NCI-H2227 (cell line): ENCODE data around the gene DTHD1.

Experiments
- DNase-seq: peaks from one replicate; lab custom pipeline; 2025; ENCODE audit not compliant: unreplicated experiment; lab: John Stamatoyannopoulos, UW

DTHD1 gene

DNA sequence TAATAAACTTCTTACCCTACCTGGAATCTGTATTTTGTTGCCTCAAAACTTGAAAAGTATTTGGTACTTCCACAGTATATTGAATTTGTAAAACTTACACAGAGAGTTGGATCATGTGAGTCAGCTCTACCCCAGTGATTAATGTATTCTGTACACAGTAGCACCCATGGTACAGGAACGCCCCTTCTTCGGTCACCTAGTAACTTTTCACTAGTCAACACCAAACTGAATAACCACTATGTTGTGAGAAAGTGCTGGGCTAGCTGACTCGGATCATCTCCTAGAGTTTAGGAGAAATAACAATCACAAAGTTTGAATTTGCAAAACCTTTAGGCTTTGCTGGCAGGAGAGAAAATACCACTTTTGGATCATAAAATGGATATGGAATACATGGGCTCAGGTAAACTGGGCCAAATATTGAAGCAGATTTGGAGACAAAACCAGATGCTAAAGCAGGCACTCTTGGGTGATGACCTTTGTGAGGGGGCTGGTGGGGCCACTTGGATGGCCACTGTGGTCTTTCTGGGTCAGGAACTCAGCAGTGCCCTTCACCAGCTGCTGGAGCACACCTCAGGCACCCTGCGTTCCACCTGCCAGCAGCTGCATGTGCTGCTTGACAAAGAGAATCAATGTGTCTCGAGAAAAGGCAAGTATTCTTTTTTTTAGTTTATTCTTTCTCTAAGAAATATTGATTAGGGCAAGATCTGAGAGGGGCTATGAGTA is at the start of gene DTHD1:
Gene DTHD1 (plus strand): TSS at position 233 of the 723 bp plus-strand sequence. CDS start 143 bp downstream, at position 376.
- DNase-seq = no peak

DNA sequence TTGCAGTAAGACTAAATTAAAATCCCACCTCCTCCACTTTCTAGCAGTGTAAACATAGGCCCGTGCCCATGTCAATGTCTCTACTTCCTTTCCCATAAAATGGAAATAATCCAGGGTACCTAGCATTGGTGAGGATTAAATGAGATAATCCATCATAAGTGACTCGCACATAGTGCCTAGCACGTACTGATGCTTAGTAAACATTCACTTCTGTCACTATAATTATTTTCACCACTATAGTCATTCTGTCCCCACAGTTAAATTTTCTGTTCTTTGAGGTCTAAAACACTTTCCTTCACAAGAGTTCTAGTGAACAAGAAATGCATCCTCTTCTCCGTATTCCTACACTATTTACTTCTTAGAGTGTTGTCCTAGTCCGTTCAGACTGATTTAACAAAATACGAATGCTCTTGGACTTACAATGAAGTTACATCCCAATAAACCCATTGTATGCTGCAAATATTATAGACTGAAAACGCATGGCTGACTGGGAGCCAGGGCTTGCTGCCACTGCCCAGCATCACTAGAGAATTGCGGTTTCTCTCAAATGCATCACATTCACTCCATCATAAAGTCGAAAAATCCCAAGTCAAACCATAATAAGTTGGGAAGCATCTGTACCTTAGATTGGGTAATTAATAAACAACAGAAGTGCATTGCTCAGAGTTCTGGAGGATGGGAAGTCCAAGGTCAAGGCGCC is 47.7 kb upstream of the DTHD1 start:
- no peak for DNase-seq

DNA sequence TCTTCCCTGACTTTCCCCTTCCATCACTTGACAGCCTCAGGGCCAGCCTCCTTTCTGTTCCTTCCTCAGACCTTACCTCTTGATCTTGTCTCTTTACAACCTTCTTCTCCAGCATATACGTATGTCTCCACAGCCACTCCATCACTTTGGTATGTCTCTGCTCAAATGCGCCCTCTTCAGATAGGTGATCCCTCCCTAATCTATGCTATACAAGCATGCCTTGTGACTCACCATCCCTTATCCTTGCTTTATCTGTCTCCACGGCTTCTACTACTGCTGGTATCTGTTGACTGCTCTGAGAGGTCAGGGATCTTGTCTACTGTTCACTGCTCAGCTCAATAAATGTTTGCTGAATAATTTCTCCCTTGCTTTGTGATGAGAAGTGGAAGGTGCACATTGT is 46.1 kb upstream of the DTHD1 start:
- DNase-seq = no peak

DNA sequence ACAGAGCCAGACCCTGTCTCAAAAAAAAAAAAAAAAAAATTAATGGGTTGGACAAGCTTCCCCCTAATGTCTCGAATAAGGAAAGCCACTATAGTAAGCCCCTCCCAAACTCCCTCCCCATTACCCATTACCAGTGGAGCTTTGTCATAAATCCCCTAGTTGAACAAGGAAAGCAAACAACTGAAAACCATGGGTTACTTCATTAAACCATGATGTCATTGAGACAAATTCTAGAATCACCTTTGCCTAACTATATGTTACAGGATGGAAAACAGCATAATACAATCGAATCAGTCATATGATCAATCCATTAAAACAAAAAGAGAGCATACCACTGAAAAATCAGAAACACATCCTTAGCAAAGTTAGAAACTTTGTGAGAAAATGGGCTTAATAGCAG is 45.3 kb upstream of the DTHD1 start:
- no peak for DNase-seq

DNA sequence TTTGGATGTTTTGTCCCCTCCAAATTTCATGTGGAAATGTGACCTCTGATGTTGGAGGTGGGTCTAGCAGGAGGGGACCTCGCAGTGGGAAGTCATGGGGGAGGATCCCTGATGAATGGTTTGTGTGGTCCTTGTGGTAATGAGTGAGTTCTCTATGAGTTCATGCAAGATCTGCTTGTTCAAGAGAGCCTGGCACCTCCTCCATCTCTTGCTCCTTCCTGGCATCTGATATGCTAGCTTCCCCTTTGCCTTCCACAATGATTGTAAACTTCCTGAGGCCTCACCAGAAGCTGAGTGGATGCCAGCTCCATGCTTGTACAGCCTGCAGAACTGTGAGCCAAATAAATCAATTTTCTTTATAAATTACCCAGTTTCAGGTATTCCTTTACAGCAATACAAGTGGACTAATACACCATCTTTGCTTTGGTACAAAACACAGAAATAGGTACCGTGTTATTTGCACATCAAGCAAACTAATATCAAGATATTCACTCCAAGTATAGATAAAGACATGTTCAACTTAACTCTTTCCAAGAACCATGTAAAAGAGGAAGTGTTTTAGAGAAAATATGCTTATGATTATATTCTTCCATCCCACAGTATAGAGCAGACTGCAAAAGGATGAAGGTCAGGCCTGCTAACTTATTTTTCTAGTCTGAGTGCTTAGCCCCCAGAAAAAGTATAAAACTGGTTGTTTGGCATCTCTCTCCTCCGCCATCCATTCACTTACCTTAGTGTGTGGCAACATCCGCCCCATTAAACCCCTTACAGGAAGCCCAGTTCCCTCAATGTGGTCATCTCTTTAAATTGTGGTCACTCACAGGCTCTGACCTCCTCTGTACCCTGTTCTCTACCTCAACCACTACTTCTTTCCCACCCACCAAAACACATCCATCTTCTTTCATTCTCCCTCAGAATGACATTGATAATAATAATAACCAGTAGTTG is 43.8 kb upstream of the DTHD1 start:
- DNase-seq = no peak

DNA sequence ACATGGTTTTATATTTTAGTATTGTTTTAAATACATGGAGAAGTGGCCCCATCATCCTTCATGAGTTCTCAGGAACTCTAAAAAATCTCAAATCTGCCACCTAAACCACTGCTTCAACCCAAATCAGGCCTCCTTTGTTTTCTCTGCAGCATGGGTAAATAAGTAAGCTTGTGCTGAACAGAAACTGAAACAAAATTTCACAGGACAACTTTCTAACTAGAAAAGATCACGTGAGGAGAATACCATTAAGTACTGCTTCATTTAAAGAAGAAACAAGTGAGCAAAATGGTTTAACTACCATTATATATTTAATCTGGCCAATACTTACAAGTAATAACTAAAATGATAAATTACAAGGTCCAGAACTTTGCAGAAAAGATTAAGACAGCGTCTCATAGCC is 39.6 kb upstream of the DTHD1 start:
- no peak for DNase-seq

DNA sequence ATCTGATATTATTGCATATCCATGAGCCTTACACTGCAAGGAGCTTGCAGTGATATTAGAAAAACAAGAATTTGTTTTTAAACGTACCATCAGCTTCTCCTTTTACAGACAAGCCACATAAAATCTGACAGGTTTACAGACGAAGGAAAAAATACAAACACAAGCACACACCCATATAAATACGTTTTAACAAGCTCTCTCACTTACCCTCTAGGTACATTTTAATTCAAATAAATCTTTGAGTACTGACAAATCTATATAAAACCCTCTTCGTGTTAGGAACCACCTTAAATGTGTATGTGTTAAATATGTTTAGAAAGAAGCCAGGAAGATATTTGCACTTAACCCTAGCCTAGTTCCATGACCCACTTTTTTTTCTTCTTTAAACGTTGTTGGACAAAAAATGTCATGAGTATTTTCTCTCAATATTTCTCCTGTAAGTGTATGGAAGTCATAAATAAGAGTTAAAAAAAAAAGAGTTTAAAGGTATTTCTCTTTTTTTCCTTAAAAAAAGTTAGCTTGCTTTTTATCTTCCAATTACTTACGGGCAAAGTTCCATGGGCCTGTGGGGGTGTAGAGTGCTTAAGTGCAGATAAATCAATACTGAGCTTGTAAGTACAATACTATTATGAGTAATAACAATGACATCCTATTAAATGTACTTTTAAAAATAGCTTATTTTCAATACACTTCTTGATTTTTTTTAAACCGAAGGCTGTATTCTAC is 38.6 kb upstream of the DTHD1 start:
- DNase-seq = no peak

DNA sequence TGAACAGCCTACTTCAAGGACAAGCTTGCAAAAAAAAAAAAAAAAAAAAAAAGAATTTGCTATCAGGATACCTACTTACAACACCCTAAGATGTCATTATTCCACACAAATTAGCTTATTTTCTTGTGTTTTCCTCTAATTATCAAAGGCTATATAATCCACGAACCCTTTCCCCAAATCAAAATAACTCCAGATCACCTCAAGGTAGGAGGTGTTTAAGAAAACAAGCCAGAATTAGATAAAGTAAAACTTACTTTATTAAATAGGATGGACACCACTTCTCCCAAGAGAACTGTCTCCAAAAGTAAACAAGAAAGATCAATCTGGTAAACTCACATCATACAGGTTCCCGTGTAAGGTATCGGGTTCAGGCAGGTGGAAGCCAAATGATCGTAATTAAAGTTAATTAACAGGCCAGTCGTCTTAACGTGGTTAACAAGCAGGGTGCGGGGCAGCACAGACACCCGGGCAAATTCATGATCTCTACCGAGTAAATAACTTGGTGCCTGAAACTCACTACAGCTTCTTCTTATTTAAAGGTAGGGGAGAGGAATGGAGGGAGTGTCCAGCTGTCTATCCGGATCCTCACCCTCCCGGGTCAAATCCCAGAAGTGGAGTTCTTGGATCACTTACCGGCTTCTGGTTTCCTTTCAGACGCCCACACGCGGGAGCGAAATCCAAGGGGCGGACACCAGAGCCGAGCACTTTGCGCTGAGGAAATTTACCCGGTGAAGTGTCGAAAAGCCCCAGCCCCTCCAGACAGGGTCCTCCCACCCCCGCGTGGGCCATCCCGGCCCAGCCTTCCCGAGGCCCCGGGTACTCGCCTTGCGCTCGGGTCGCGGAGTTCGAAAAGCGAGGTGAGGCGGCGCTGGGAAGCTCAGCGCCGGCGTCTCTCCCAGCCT is 37.8 kb upstream of the DTHD1 start:
- DNase-seq = no peak

DNA sequence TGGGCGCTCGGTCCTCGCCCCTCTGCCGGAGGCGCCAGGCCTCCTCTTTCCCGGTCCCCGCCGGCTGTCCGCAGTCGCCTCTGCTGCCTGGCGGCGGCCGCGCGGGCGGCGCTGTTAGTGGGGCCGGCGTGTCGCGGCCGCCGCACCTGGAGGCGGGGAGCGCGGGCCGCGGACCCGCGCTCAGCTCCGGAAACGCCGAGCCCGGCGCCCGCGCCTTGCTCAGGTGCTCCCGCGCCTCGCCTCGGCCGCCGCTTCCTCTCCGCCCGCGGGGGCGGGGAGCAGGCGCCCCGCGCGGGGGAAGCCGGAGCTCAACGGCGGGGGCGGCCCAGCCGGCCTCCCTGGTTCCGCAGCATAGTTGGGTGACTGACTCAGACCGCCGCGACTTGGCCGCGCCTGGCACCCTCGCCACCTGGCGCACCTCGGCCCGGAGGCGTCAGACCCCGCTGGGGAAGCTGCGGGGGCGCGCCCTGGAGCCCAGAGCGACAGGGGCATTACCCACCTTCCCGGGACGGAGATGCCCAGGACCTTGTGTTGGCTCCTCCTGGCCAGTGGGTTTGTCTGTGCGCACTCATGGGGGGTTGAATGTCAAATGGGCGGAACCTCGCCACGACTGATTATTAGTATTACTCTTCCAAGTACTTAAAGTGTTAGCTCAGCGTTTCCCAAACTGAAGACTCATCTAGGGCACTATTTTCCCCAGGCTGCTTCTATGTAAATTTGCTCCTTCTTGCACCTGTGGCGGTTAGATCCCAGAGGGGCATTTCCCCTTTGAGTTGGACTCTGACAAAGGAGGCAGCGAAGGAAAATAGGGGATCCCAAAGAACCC is 36.9 kb upstream of the DTHD1 start, which contains the start of gene ARAP2:
Gene ARAP2 (minus strand): TSS at position 258 of the 826 bp plus-strand sequence. CDS start 15,028 bp downstream, outside the sequence.
- DNase-seq = peak; percentile 1

DNA sequence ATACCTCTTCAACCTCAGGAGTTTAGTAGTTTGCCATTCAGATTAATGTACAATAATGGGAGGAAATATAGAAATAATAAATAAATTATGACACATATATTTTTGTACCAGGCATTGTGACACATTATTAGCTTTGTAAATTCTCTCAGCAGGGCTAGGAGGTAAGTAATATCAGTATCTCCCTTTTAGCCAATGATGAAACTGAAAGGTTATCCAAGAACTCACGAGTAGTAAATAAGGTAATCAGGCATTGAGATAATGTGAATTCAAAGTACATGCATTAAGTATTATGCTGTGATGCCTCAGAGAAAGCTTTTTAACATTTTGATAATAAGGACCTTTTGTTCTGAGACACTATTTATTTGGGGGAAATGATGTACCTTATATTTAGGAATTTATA is 31.8 kb upstream of the DTHD1 start:
- DNase-seq = no peak

DNA sequence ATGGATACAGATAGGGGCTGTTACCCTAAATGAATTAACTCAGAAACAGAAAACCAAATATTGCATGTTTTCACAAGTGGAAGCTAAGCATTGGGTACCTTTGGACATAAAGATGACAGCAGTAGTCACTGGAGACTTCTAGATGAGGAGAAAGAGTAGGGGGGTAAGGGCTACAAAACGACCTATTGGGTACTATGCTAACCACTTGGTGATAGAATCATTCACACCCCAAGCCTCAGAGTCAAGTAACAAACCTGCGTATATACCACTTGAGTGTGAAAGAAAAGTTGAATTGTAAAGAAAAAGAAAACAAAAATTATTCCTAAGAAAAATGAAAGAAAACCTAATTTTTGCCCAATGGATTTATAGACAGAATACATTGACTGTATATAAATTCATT is 29.4 kb upstream of the DTHD1 start:
- DNase-seq = no peak

DNA sequence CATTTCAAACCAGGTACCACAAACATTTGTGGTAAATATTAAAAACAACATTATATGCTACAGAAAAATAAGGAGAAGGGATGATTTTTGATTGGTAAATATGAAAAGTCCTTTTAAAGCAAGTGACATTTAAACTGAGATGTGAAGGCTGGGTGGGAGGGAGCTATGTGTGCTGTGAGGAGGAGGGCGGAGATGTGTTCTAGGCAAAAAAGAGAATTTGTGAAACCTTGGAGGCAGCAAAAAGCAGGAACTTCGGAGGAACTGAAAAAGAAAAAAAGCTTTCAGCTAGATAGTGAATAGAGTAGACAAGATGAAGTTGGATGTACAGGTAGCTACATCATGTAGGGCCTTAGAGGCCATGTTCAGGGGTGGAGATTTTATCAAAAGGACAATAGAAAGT is 27.0 kb upstream of the DTHD1 start:
- no peak for DNase-seq

DNA sequence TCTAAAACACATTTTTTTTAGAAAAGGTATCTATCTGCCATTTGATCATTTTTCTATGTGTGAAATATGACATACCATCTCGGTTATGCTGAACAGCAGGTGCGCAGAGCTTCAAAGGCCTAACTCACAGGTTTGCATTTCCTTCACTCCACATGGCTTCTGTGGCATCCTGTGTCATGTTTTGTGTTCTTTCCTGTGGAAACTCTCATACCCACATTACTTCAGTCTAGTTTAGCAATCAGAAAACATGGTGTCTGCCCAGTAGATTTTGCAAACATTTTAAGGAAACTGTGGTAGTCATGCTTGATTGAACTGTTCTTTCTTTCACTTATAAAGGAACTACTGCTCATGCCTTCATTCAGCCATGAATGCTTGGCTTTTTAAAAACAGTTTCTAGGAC is 25.8 kb upstream of the DTHD1 start:
- DNase-seq = no peak

DNA sequence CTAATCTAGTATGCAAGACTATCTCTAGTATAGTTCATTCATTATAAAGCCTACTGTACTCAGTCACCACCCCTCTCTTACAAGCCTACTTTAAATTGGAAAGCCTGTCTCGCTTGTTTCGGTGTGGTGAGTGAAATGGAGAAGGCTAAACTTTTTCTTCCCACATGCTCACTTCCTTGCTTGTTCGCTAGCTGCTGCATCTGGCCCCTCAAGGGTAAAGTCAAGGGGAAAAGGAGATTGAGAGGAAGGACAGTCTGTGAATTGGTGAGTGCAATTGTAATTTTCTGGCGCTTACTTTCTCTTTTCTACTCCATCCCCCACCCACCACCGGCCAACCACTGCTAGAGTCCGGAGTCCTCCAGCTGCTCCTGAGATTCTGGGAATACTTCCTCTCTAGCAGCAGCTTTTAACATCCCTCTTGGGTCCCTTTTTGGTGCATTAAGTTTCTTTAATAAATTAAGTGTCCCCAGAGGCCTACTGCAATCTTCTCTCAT is 25.0 kb upstream of the DTHD1 start:
- DNase-seq = no peak

DNA sequence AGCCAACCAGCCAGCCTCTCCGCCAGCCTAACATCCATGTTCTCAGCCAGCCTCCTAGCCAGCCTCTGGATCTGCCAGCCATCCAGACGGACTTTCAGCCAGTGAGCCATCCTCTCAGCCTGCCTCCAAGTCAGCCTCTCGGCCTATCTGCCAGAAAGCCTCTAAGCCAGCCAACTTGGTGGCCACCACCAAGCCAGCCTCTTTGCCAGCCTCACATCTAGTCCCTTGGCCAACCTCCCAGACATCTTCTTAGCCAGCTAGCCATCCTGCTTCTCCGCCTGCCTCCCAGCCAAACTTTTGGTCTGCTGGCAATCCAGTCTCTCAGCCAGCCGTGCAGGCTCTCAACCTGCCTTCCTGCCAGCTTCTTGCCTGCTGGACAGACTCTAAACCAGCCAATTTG is 20.7 kb upstream of the DTHD1 start:
- DNase-seq = no peak

DNA sequence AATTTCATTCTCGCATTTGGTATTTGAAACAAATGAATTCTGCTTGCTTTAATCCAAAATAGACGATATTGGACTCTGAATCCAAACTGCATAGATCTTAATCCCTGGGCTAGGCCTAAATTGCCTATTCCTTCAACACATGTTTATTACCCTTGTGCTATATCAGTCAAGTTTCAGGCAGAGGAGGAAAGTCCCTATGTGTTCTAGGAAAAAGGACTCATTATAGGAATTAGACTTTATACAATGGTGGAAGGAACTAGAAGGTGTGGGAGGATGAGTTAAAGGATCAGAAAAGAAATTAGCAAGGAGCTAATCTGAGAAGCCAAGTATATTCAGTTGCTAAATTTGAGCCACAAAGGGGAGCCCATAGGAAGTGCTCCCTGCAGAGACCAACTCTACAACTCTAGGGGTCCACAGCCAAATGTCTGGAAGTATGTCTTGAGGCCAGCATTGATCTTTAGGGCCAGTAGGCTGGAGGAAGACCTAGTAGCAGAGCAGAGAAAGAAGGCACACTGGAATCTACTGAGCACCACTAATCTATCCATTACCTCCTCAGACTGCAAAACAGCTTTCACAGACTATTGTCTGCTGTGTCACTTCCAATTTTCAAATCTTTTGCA is 17.1 kb upstream of the DTHD1 start:
- no peak for DNase-seq

DNA sequence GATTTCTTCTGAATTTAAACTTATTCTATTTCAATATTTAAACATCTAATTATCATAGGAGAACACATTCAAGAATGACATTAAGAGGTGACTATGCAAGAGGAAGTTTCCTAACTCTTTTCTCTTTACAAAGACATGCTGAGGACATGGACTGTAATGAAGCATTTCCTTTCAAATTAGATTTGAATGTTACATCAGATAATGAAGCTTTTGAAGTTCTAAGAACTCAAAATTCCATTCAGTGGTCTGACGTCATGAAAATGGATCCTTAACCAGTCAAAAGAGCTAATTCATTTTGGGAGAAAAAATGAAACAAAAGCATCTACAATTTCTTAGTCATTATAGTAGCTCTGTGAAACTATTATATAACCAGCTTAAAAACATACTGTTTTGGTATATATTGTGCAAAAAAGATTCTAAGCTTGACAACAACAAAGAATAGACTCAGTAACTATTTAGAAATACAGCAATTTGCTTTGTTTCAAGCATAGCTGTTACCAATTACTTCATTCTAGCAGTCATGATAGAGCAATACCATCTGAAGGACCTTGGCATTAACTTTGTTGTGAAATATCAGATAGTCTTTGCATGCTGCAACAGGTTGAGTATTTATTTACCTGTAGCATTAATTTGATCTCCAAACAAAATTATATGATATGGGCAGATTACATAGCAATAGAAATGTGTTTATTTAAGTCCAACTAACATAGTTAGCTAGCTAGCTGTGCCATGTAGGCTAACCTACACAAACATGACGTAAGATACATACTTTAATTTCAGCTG is 13.7 kb upstream of the DTHD1 start:
- no peak for DNase-seq

DNA sequence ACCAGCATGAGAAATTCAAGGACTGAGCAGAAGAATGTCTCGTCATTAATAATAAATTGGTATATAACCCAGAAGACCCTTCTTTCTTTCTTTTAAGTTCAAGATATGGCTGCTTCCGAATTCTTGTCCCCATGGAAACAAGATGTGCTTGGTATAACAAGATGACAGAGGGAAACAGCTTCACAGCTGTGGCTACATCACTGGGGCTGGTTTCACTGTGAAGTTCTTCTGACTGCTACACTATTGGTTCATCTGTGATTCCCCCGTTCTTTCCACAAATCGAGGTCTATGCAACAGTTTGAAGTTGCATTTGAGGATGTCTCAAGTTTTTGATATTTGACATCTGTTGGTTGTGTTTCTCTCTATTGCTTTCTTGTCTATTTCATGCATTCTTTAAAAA is 12.3 kb upstream of the DTHD1 start:
- DNase-seq = no peak
